Anterior cingulate cortex (tissue), 58 donors: Measurements from ENCODE around the gene HMBS.
"Not testable (repeated sequence)": the region's sequence is repeated elsewhere in the genome, so short reads cannot be mapped to it uniquely, and the experiment has no call there.

Experiments
- DNase-seq, 58 donors: peaks; one replicate each; lab custom pipeline; 2025; lab: John Stamatoyannopoulos, UW

The HMBS gene

DNA sequence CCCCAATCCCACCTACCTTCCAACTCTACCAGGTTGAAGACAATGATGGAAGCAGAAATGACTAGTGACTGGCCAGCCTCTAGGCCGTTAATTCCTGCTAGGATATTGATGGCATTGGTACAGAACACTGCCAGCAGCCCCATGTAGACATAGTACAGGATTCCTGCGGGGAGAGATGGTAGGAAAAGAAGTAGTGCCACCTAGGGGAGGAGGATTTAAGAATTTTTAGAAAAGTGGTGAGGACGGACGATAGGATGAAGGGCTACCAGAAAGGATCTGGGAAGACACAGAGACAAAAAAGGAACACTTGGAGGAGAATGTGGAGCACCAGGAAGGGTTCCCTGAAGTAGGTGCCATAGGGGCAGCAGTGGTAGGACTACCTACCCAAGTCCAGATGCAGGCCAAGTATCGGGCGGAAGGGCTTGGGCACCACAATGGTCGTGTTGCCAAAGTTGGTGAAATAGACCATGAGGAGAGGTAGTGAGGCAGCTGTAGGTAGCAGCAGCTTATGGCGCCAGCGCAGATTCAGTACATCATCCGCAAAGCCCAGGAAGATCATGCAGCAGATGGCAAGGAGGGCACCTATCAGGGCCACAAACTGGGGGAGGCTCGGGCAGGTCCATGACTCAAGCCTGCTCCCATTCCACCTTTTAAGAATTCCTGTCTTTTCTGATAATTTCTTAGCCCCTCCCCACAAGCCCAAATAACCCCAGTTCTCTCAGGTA is 15.7 kb downstream of the HMBS start:
- peak in 1 of 58 donors; percentile 52 for DNase-seq

DNA sequence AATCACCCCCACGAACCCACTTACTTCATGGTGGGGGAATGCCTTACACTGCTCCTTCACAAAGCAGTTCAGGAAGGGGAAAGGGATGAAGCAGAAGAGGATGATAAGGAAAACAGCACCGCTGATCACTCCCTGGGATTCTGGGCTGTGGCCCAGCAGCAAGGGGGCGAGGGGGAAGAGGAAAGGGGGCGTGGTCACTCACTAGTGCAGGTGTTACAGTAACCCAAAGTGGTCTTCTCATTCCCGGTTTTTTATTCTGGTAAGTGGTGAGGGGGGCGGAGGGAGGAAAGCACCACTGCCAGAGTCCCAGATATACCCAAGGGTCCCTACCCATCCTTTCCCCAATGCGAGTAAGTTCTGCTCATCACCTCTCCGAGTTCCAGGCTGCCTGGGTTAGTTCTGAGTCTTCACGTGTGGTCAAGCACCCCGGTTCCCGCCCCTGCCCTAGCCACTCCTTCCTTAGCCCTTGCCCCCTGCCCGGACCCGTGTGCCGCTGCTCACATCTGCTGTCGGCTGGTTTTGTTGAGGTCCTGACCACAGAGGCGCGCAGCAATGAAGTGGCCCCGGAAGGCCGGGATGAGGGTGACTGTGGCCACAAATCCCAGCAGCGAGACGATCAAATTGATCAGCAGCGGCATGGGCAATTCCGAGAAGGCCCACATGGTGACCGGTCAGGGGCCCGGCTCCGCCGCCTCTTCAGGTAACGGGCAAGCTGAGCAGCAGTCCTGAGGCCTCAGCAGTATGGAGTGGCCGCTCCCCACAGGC is 16.5 kb downstream of the HMBS start:
- DNase-seq, result no peak

DNA sequence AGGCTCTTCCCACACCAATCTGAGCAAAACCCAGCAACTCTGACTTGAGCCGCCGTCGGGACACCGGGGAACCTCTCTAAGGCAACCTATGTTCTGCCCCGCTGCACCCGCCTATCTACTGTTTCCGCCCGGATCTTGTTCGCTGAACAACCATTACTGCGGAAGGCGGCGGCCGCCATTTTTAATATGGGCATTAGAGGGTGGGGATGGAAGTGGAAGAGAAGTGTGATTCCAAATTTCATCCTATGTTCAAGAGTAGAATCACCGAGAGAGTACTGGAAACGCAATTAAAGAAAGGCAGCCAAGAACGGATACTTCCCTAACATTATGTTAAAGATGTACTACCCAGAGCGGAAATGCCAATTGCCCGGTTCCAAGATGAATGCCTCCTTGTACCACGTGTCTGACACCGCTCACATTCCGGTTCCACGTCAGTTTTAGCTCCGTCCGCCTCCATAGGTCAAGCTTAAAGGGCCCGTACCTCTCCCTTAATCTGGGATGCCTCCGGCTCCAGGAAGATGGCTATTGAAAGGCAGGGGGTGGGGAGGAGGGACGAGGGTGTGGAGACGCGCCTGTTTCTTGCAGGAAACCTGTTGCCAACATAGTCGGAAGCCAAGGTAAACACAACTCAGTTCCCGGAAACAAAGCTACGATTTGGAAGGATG is 17.2 kb downstream of the HMBS start, which contains the start of gene DPAGT1:
Gene DPAGT1, minus strand, starts transcription at position 95 of the 665 bp plus-strand sequence. CDS start 198 bp downstream, outside the sequence.
- peak; percentile 44 to 95 (median 86) for DNase-seq

- not testable (repeated sequence) for DNase-seq
These were observed 18.5 kb downstream of the HMBS start for GRCh38 chr11:119103161-119103664.

- no peak for DNase-seq
These were observed 19.1 kb downstream of the HMBS start for GRCh38 chr11:119103793-119104192.

GRCh38 chr11:119106564-119107537 is 22.2 kb downstream of the HMBS start, which contains the start of gene C2CD2L:
C2CD2L (plus strand) TSS chr11:119107344; CDS start chr11:119107742, 398 bp downstream.
- DNase-seq, result peak; percentile 35 to 92 (median 82)

DNA sequence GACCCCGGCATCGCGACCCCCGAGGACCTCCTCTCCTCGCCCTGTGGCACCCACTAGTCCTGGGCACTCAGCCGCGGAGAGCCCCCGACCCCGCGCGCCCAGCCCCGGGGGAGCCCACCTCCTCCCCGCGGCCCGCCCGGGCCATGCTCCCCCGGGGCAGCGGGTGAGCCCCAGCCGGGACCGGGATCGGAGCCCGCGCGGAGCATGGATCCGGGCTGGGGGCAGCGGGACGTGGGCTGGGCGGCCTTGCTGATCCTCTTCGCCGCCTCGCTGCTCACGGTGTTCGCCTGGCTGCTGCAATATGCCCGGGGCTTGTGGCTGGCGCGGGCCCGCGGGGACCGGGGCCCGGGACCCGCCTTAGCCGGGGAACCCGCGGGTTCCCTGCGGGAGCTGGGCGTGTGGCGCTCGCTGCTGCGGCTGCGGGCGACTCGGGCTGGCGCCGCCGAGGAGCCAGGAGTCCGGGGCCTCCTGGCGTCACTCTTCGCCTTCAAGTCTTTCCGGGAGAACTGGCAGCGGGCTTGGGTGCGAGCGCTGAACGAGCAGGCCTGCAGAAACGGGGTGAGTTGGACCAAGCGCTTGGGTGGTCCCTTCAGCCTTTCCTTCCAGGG is 23.0 kb downstream of the HMBS start:
- DNase-seq, result peak in 2 of 58 donors; percentile 16 to 56

DNA sequence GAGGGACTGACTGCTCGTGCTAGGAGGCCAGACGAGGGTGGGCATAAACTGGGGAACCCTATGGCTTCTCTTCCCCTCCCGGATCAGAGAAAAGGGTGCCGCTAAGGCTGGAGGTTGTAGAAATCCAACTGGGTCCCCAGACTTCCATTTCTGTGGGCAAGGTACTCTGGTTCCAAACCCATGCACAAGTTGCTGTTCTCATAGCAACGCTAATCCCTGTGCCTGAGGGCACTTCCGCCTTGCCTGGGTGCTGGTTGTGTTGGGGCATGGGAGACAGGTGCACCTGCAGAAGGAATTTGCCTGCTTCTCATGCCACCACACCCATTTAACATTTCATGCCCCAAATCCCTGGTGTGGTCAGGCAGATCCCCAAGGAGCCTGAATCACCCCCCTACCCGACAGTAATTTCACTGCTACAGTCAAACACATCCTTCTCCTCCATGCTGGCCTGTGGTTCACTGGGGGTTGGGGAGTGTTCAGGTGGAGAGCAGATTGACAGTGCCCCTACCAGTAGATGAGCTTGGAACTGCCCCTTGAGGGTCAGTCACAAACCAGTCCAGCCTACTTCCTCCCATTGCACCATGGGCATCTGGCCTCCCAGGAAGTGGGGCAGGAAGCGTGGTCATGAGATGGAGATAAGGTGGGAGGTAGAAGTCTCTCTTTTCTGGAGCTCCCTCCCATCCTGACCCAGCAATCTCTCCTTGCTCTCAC is 23.6 kb downstream of the HMBS start:
- DNase-seq, result peak in 15 of 58 donors; percentile 10 to 56 (median 31)

- no peak for DNase-seq
These were observed 24.2 kb downstream of the HMBS start for GRCh38 chr11:119108857-119109221.

DNA sequence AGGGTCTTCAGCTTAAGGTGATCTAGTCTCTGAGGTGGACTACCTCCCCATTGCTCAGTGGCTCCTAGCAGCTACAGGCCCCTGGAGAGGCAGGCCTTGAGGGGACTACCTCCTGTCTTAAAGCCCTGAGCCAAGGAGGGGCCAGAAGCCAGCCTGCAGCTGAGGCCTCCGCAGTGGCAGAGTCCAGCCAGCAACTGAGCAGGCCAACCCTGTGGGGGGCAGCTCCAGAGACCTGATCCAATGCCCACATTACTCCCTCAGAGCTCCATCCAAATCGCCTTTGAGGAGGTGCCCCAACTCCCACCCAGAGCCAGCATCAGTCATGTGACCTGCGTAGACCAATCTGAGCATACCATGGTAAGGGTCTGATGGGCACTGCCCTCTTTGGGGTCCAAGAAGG is 25.2 kb downstream of the HMBS start:
- no peak for DNase-seq

GRCh38 chr11:119110439-119110838 is 25.8 kb downstream of the HMBS start:
- DNase-seq, result peak in 1 of 58 donors; percentile 47

DNA sequence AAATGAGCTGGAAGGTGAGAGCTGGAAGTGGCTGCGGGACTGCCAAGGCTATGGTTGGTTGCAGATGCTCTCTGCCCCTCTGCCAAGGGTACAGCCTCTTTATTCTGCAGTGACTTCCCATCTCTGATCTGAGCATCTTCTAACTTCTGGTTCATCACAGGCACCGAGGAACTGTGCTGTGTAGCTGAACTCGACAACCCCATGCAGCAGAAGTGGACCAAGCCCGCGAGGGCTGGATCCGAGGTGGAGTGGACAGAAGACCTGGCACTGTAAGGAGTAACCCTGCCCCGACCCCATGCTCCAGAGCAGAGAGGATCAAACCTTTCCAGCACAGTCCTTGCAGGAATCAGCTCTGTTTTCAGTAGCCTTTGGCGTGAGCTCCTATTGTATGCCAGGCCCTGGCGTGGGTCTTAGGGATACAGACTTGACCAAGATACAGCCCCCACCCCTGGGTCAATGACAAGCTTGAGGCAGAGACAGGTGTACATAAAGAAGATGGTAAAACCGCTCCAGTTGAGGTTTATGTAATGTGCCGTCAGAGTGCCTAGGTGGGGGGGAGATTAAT is 26.8 kb downstream of the HMBS start:
- DNase-seq, result no peak

DNA sequence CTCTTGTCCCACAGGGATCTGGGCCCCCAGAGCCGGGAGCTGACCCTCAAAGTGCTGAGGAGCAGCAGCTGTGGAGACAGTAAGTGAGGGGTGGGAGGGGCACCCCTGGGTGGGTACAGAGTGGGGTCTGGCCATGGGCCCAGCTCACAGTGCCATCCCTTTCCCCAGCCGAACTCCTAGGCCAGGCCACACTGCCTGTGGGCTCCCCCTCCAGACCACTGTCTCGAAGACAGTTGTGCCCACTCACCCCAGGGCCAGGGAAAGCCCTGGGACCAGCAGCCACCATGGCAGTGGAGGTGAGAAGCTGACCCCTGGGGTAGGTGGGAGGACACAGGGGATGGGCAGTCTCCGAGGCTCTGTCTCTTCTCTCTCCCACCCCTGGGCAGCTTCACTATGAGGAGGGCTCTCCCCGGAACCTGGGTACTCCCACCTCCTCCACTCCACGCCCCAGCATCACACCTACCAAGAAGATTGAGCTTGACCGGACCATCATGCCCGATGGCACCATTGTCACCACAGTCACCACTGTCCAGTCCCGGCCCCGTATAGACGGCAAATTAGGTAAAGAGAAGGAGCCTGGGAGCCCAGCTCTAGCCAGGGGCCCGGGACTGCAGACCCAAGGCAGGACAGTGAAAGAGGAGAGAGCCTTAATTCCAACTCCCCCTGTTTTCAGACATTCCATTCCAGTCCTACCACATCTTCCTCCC is 27.8 kb downstream of the HMBS start:
- DNase-seq, result no peak

GRCh38 chr11:119113716-119114115 is 29.0 kb downstream of the HMBS start:
- peak in 4 of 58 donors; percentile 11 to 32 (median 22) for DNase-seq

GRCh38 chr11:119114351-119114750 is 29.7 kb downstream of the HMBS start:
- no peak for DNase-seq

GRCh38 chr11:119115484-119116234 is 31.0 kb downstream of the HMBS start:
- DNase-seq, result peak in 9 of 58 donors; percentile 15 to 38 (median 22)

DNA sequence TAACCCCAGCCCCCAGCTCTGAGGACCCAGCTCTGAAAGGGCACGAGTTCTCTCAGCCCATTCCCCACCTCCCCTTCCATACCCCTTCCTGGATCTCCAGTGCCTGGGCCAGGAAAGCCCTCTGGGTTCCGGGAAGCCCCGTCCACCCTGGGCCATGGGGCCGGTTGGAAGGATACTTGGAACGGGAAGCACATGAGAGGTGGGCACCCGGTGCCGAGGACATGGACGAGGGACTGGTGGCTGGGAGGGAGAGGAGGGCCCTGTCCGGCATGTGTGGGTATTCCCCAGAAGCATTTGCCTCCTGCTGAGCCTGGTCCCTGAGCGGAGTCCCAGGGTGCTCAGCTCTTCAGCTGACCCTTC is 31.5 kb downstream of the HMBS start:
- DNase-seq, result no peak
